ENCODE data around the gene KANK3. TPM values are rescaled to one million over a fixed set of nuclear protein-coding genes. Genes with fewer than 3 reads are reported as not detected.

KANK3 gene
- total RNA-seq, 1 donor from 2014 or later = 0.45 TPM

Other genes with a start within 250 kb of the KANK3 start
- under 0.01 TPM in 1 of 2 replicates, not detected in the other for gene FBN3, start 193.7 kb downstream of the KANK3 start, total RNA-seq
- 16.8 and 18.2 TPM in 2 replicates for gene CERS4, start 133.9 kb downstream of the KANK3 start, total RNA-seq
- 24.1 and 24.6 TPM in 2 replicates for gene CD320, start 34.9 kb downstream of the KANK3 start, total RNA-seq
- gene NDUFA7, start 21.9 kb downstream of the KANK3 start, total RNA-seq = 7.2 and 21.5 TPM in 2 replicates
- 140 and 177 TPM in 2 replicates for gene RPS28, start 21.8 kb downstream of the KANK3 start, total RNA-seq
- gene ANGPTL4, start 20.9 kb upstream of the KANK3 start, total RNA-seq = 17.2 and 34.9 TPM in 2 replicates
- gene RAB11B, start 47.1 kb upstream of the KANK3 start, total RNA-seq = 29.3 and 151 TPM in 2 replicates
- gene MARCHF2, start 70.0 kb upstream of the KANK3 start, total RNA-seq = 74.8 and 186 TPM in 2 replicates
- gene HNRNPM, start 101.7 kb upstream of the KANK3 start, total RNA-seq = 35.8 and 98.8 TPM in 2 replicates
- not detected in 2 replicates for gene PRAM1, start 159.4 kb upstream of the KANK3 start, total RNA-seq
- gene ZNF414, start 170.9 kb upstream of the KANK3 start, total RNA-seq = 3.5 and 10.6 TPM in 2 replicates
- gene MYO1F, start 234.2 kb upstream of the KANK3 start, total RNA-seq = 0.05 and 0.17 TPM in 2 replicates